NCI-H226 (cell line): ENCODE measurements around the gene TAS2R20.
"Not testable (repeated sequence)": the region's sequence is repeated elsewhere in the genome, so short reads cannot be mapped to it uniquely, and the experiment has no call there.

ENCODE experiments used
- DNase-seq: peaks from one replicate; pipeline ENCODE4 v3.0.0-alpha.2; 2015

The TAS2R20 gene

GRCh38 chr12:10998204-10998603 lies at the start of gene TAS2R20:
TSS of gene TAS2R20 (minus strand) at chr12:10998304. CDS start at chr12:10997875, 429 bp downstream.
- no peak for DNase-seq

GRCh38 chr12:11041366-11041765 lies 43.3 kb upstream of the TAS2R20 start:
- DNase-seq = not testable (repeated sequence)

GRCh38 chr12:11040162-11040561 lies 42.1 kb upstream of the TAS2R20 start:
- no peak for DNase-seq

- DNase-seq = no peak
Observed at GRCh38 chr12:11039171-11039570, 41.1 kb upstream of the TAS2R20 start.

- DNase-seq = not testable (repeated sequence)
Observed at GRCh38 chr12:11033959-11034358, 35.9 kb upstream of the TAS2R20 start.

GRCh38 chr12:11031307-11031706 lies 33.2 kb upstream of the TAS2R20 start, which contains the start of gene TAS2R31:
TSS of gene TAS2R31 (minus strand) at chr12:11031407. CDS start at chr12:11031335, 72 bp downstream.
- no peak for DNase-seq

- no peak for DNase-seq
Observed at GRCh38 chr12:11026118-11026517, 28.0 kb upstream of the TAS2R20 start.

- no peak for DNase-seq
Observed at GRCh38 chr12:11023387-11023786, 25.3 kb upstream of the TAS2R20 start.

- DNase-seq = no peak
Observed at GRCh38 chr12:11022520-11022919, 24.4 kb upstream of the TAS2R20 start, which contains the start of gene TAS2R19. TSS of gene TAS2R19 (minus strand) at chr12:11022620. CDS start at chr12:11022571, 49 bp downstream.

GRCh38 chr12:11016937-11017336 lies 18.8 kb upstream of the TAS2R20 start:
- no peak for DNase-seq

- no peak for DNase-seq
Observed at GRCh38 chr12:11015775-11016430, 17.8 kb upstream of the TAS2R20 start.

GRCh38 chr12:11014234-11014633 lies 16.1 kb upstream of the TAS2R20 start:
- no peak for DNase-seq

- DNase-seq = no peak
Observed at GRCh38 chr12:11007608-11008007, 9.5 kb upstream of the TAS2R20 start.

- DNase-seq = no peak
Observed at GRCh38 chr12:10994307-10994706, 3.8 kb downstream of the TAS2R20 start.

- DNase-seq = no peak
Observed at GRCh38 chr12:10989107-10989506, 9.0 kb downstream of the TAS2R20 start.

- DNase-seq = no peak
Observed at GRCh38 chr12:10986812-10987211, 11.3 kb downstream of the TAS2R20 start, which contains the start of gene TAS2R50. TSS of gene TAS2R50 (minus strand) at chr12:10986912. CDS start at chr12:10986860, 52 bp downstream.

- DNase-seq = no peak
Observed at GRCh38 chr12:10982244-10982643, 15.9 kb downstream of the TAS2R20 start.

GRCh38 chr12:10974965-10975364 lies 23.1 kb downstream of the TAS2R20 start:
- no peak for DNase-seq

- DNase-seq = peak; percentile 97
Observed at GRCh38 chr12:10968765-10969456, 29.2 kb downstream of the TAS2R20 start.

GRCh38 chr12:10967409-10967808 lies 30.7 kb downstream of the TAS2R20 start:
- peak; percentile 5 for DNase-seq

- DNase-seq = no peak
Observed at GRCh38 chr12:10966314-10966713, 31.8 kb downstream of the TAS2R20 start.

GRCh38 chr12:10965476-10965875 lies 32.6 kb downstream of the TAS2R20 start:
- no peak for DNase-seq

GRCh38 chr12:10960211-10960610 lies 37.9 kb downstream of the TAS2R20 start:
- DNase-seq = no peak

GRCh38 chr12:10959804-10960203 lies 38.3 kb downstream of the TAS2R20 start:
- DNase-seq = no peak
